ENCODE results near the gene CHIC1.
"Not testable (repeated sequence)": the region's sequence is repeated elsewhere in the genome, so short reads cannot be mapped to it uniquely, and the experiment has no call there.

The CHIC1 gene

GRCh38 chrX:73647212-73647611, 84.2 kb downstream of the CHIC1 start:
- H2AFZ ChIP-seq (ENCODE audit: low read depth): no peak overlapping the region

GRCh38 chrX:73647632-73648322, 84.8 kb downstream of the CHIC1 start:
- Histone ChIP-seq H2AFZ (ENCODE audit: low read depth) (no peak overlapping the region), H3K36me3 (ENCODE audit: insufficient read depth) (no peaks in the 10 kb centered on the region), H3K27ac (no peak overlapping the region), H3K4me3 (IDR thresholded peaks at IDR 0.05; ENCODE audit: insufficient read depth, low read depth, low read length) (no peak overlapping the region), H3K79me2 (ENCODE audit: insufficient read depth, low read depth) (no peaks in the 10 kb centered on the region), H3K9ac (no peak overlapping the region), H3K27me3 (ENCODE audit: insufficient read depth, low read depth) (no peaks in the 10 kb centered on the region), H4K20me1 (ENCODE audit: insufficient read depth) (no peaks in the 10 kb centered on the region), H3K4me2 (no peak overlapping the region), H3K4me1 (ENCODE audit: low read depth, poor library complexity, severe bottlenecking) (peaks cover 17% of the 10 kb centered on the region)
- no peak for TF ChIP-seq CTCF (conservative IDR thresholded peaks at IDR 0.05; ENCODE audit: low read depth, low read length)

More at GRCh38 chrX:73647212-73647611, 84.2 kb downstream of the CHIC1 start:
- no peak overlapping the region for H3K27ac ChIP-seq
- no peaks in the 10 kb centered on the region for H3K36me3 ChIP-seq (ENCODE audit: insufficient read depth)
- no peaks in the 10 kb centered on the region for H4K20me1 ChIP-seq (ENCODE audit: insufficient read depth)
- H3K4me2 ChIP-seq: no peak overlapping the region
- no peak overlapping the region for H3K9ac ChIP-seq
- no peaks in the 10 kb centered on the region for H3K79me2 ChIP-seq (ENCODE audit: insufficient read depth, low read depth)
- no peak overlapping the region for H3K4me3 ChIP-seq (IDR thresholded peaks at IDR 0.05; ENCODE audit: insufficient read depth, low read depth, low read length)
- peaks cover 17% of the 10 kb centered on the region for H3K4me1 ChIP-seq (ENCODE audit: low read depth, poor library complexity, severe bottlenecking)
- H3K27me3 ChIP-seq (ENCODE audit: insufficient read depth, low read depth): no peaks in the 10 kb centered on the region
- no peak for TF ChIP-seq CTCF (conservative IDR thresholded peaks at IDR 0.05; ENCODE audit: low read depth, low read length)

- H3K36me3 ChIP-seq (ENCODE audit: insufficient read depth); H4K20me1 ChIP-seq (ENCODE audit: insufficient read depth); H2AFZ ChIP-seq (ENCODE audit: low read depth); H3K79me2 ChIP-seq (ENCODE audit: insufficient read depth, low read depth); H3K4me2 ChIP-seq; H3K4me1 ChIP-seq (ENCODE audit: low read depth, poor library complexity, severe bottlenecking); H3K27me3 ChIP-seq (ENCODE audit: insufficient read depth, low read depth); H3K27ac ChIP-seq; H3K9ac ChIP-seq; H3K4me3 ChIP-seq (IDR thresholded peaks at IDR 0.05; ENCODE audit: insufficient read depth, low read depth, low read length): not testable (repeated sequence)
Observed at GRCh38 chrX:73661322-73661721, 98.3 kb downstream of the CHIC1 start.

- H3K4me3 ChIP-seq (IDR thresholded peaks at IDR 0.05; ENCODE audit: insufficient read depth, low read depth, low read length): no peak overlapping the region
- no peak overlapping the region for H3K4me2 ChIP-seq
- no peaks in the 10 kb centered on the region for H3K36me3 ChIP-seq (ENCODE audit: insufficient read depth)
- H3K79me2 ChIP-seq (ENCODE audit: insufficient read depth, low read depth): no peaks in the 10 kb centered on the region
- no peaks in the 10 kb centered on the region for H4K20me1 ChIP-seq (ENCODE audit: insufficient read depth)
- H3K27me3 ChIP-seq (ENCODE audit: insufficient read depth, low read depth): no peaks in the 10 kb centered on the region
- H2AFZ ChIP-seq (ENCODE audit: low read depth): no peak overlapping the region
- H3K9ac ChIP-seq: no peak overlapping the region
- no peak overlapping the region for H3K27ac ChIP-seq
- H3K4me1 ChIP-seq (ENCODE audit: low read depth, poor library complexity, severe bottlenecking): no peaks in the 10 kb centered on the region
- TF ChIP-seq CTCF (conservative IDR thresholded peaks at IDR 0.05; ENCODE audit: low read depth, low read length): no peak
Observed at GRCh38 chrX:73668779-73669178, 105.8 kb downstream of the CHIC1 start.

- Histone ChIP-seq H3K27me3 (ENCODE audit: insufficient read depth, low read depth) (no peaks in the 10 kb centered on the region), H3K9ac (no peak overlapping the region), H3K27ac (no peak overlapping the region)
Observed at GRCh38 chrX:73681408-73681807, 118.4 kb downstream of the CHIC1 start.

More at GRCh38 chrX:73681408-73681807, 118.4 kb downstream of the CHIC1 start:
- Histone ChIP-seq H3K4me2 (no peak overlapping the region), H3K4me3 (IDR thresholded peaks at IDR 0.05; ENCODE audit: insufficient read depth, low read depth, low read length) (no peak overlapping the region), H3K4me1 (ENCODE audit: low read depth, poor library complexity, severe bottlenecking) (no peaks in the 10 kb centered on the region), H3K36me3 (ENCODE audit: insufficient read depth) (no peaks in the 10 kb centered on the region), H4K20me1 (ENCODE audit: insufficient read depth) (no peaks in the 10 kb centered on the region), H2AFZ (ENCODE audit: low read depth) (no peak overlapping the region), H3K79me2 (ENCODE audit: insufficient read depth, low read depth) (no peaks in the 10 kb centered on the region)
- no peak for TF ChIP-seq CTCF (conservative IDR thresholded peaks at IDR 0.05; ENCODE audit: low read depth, low read length)
